ENCODE results near the gene BARHL1.

The BARHL1 gene

DNA sequence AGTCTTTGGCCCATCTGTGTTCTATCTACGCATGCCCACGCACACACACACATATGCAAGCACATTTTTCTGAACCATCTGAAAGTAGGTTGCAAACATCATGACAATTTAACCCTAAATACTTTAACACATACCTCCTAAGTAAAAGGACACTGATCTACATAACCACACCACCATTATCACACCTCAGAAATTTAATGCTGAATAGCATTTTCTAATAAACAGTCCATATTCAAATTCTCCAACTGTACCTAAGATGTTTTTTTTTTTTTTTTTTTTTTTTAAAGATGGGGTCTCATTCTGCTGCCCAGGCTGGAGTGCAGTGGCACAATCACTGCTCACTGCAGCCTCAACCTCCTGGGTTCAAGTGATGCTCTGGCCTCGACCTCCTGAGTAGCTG, 51.9 kb downstream of the BARHL1 start:
- no peak for TF ChIP-seq CTCF (IDR thresholded peaks at IDR 0.05)
- Histone ChIP-seq H3K27ac (no peak overlapping the region), H3K4me3 (no peak overlapping the region)
- no peak for DNase-seq (ENCODE audit: low spot score)

- H3K27ac ChIP-seq: no peak overlapping the region
Measured at GRCh38 chr9:132637351-132637750, 54.9 kb downstream of the BARHL1 start.

GRCh38 chr9:132637801-132638200, 55.4 kb downstream of the BARHL1 start:
- no peak for TF ChIP-seq CTCF (IDR thresholded peaks at IDR 0.05)
- no peak overlapping the region for H3K27ac ChIP-seq
- no peak for DNase-seq (ENCODE audit: low spot score)
- no peak overlapping the region for H3K4me3 ChIP-seq

More at GRCh38 chr9:132637351-132637750, 54.9 kb downstream of the BARHL1 start:
- no peak for DNase-seq (ENCODE audit: low spot score)
- H3K4me3 ChIP-seq: no peak overlapping the region
- TF ChIP-seq CTCF (IDR thresholded peaks at IDR 0.05): no peak

- H3K4me3 ChIP-seq: no peak overlapping the region
- no peak overlapping the region for H3K27ac ChIP-seq
- DNase-seq (ENCODE audit: low spot score): no peak
Measured at GRCh38 chr9:132638240-132638639, 55.8 kb downstream of the BARHL1 start.

GRCh38 chr9:132639322-132639721, 56.9 kb downstream of the BARHL1 start:
- no peak for TF ChIP-seq CTCF (IDR thresholded peaks at IDR 0.05)
- DNase-seq (ENCODE audit: low spot score): no peak
- H3K4me3 ChIP-seq: no peak overlapping the region
- no peak overlapping the region for H3K27ac ChIP-seq

More at GRCh38 chr9:132638240-132638639, 55.8 kb downstream of the BARHL1 start:
- TF ChIP-seq CTCF (IDR thresholded peaks at IDR 0.05): no peak

Data from coronary artery (tissue), 2 donors.